ENCODE measurements around the gene EGFLAM.

Gene EGFLAM

GRCh38 chr5:38297830-38298608, 39.7 kb downstream of the EGFLAM start:
- Histone ChIP-seq H2AFZ (ENCODE audit: low read depth) (no peak overlapping the region), H3K36me3 (ENCODE audit: insufficient read depth) (no peaks in the 10 kb centered on the region), H3K27ac (no peak overlapping the region), H3K9ac (no peak overlapping the region), H3K4me1 (ENCODE audit: low read depth, poor library complexity, severe bottlenecking) (no peaks in the 10 kb centered on the region), H4K20me1 (ENCODE audit: insufficient read depth) (no peaks in the 10 kb centered on the region), H3K4me2 (no peak overlapping the region), H3K79me2 (ENCODE audit: insufficient read depth, low read depth) (no peaks in the 10 kb centered on the region), H3K27me3 (ENCODE audit: insufficient read depth, low read depth) (no peaks in the 10 kb centered on the region), H3K4me3 (IDR thresholded peaks at IDR 0.05; ENCODE audit: insufficient read depth, low read depth, low read length) (no peak overlapping the region)
- no peak for TF ChIP-seq CTCF (conservative IDR thresholded peaks at IDR 0.05; ENCODE audit: low read depth, low read length)

- Histone ChIP-seq H3K27ac (no peak overlapping the region), H3K4me2 (no peak overlapping the region), H3K27me3 (ENCODE audit: insufficient read depth, low read depth) (no peaks in the 10 kb centered on the region), H4K20me1 (ENCODE audit: insufficient read depth) (no peaks in the 10 kb centered on the region), H3K9ac (no peak overlapping the region), H2AFZ (ENCODE audit: low read depth) (no peak overlapping the region), H3K4me3 (IDR thresholded peaks at IDR 0.05; ENCODE audit: insufficient read depth, low read depth, low read length) (no peak overlapping the region), H3K79me2 (ENCODE audit: insufficient read depth, low read depth) (no peaks in the 10 kb centered on the region), H3K36me3 (ENCODE audit: insufficient read depth) (no peaks in the 10 kb centered on the region), H3K4me1 (ENCODE audit: low read depth, poor library complexity, severe bottlenecking) (no peaks in the 10 kb centered on the region)
- no peak for TF ChIP-seq CTCF (conservative IDR thresholded peaks at IDR 0.05; ENCODE audit: low read depth, low read length)
Observed at GRCh38 chr5:38299585-38299984, 41.2 kb downstream of the EGFLAM start.

- no peak for TF ChIP-seq CTCF (conservative IDR thresholded peaks at IDR 0.05; ENCODE audit: low read depth, low read length)
- Histone ChIP-seq H3K27me3 (ENCODE audit: insufficient read depth, low read depth) (no peaks in the 10 kb centered on the region), H3K4me2 (no peak overlapping the region), H4K20me1 (ENCODE audit: insufficient read depth) (no peaks in the 10 kb centered on the region), H3K9ac (no peak overlapping the region), H3K36me3 (ENCODE audit: insufficient read depth) (no peaks in the 10 kb centered on the region), H3K79me2 (ENCODE audit: insufficient read depth, low read depth) (no peaks in the 10 kb centered on the region), H2AFZ (ENCODE audit: low read depth) (no peak overlapping the region), H3K4me1 (ENCODE audit: low read depth, poor library complexity, severe bottlenecking) (no peaks in the 10 kb centered on the region), H3K4me3 (IDR thresholded peaks at IDR 0.05; ENCODE audit: insufficient read depth, low read depth, low read length) (no peak overlapping the region), H3K27ac (no peak overlapping the region)
Observed at GRCh38 chr5:38305148-38305547, 46.8 kb downstream of the EGFLAM start.

- no peaks in the 10 kb centered on the region for H3K79me2 ChIP-seq (ENCODE audit: insufficient read depth, low read depth)
- H3K36me3 ChIP-seq (ENCODE audit: insufficient read depth), result no peaks in the 10 kb centered on the region
- no peak overlapping the region for H3K9ac ChIP-seq
- H3K4me2 ChIP-seq, result no peak overlapping the region
- H3K4me3 ChIP-seq (IDR thresholded peaks at IDR 0.05; ENCODE audit: insufficient read depth, low read depth, low read length), result no peak overlapping the region
- no peaks in the 10 kb centered on the region for H3K27me3 ChIP-seq (ENCODE audit: insufficient read depth, low read depth)
- no peak overlapping the region for H2AFZ ChIP-seq (ENCODE audit: low read depth)
- no peaks in the 10 kb centered on the region for H4K20me1 ChIP-seq (ENCODE audit: insufficient read depth)
- no peak overlapping the region for H3K27ac ChIP-seq
- no peak for TF ChIP-seq CTCF (conservative IDR thresholded peaks at IDR 0.05; ENCODE audit: low read depth, low read length)
- no peaks in the 10 kb centered on the region for H3K4me1 ChIP-seq (ENCODE audit: low read depth, poor library complexity, severe bottlenecking)
Observed at GRCh38 chr5:38307845-38308244, 49.5 kb downstream of the EGFLAM start.

Data from KMS-11 (cell line).